ENCODE data around the gene RPL15. TPM values are rescaled to one million over a fixed set of nuclear protein-coding genes. Genes with fewer than 3 reads are reported as not detected.

Gene RPL15
- total RNA-seq, 1 experiment from 2014 or later: 864 TPM

DNA sequence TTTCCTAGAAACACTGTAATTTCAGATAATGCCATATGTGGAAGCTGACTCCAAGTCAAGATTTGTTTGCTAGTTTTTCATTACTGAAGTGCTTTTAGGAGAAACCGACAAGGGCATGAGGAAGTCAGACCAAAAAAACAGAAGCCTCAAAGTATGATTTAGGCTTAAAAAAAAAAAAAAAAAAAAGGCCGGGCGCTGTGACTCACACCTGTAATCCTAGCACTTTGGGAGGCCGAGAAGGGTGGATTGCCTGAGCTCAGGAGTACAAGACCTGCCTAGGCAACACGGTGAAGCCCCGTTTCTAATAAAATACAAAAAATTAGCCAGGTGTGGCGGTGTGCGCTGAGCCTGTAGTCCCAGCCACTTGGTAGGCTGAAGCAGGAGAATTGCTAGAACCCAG is 11.6 kb downstream of the RPL15 start:
- ChIA-PET CTCF (no interaction called here), POLR2A (interaction anchor here (0.7 kb wide), 1 partner anchor 10 kb away, joined by 13 read pairs; no protein-coding TSS in a partner anchor)
- DNase-seq (ENCODE audit: low read depth, low spot score) (no peak), ATAC-seq (no peak)
- H3K27ac ChIP-seq (ENCODE audit: low read length): no peak overlapping the region
- TF ChIP-seq, protein P1, sequence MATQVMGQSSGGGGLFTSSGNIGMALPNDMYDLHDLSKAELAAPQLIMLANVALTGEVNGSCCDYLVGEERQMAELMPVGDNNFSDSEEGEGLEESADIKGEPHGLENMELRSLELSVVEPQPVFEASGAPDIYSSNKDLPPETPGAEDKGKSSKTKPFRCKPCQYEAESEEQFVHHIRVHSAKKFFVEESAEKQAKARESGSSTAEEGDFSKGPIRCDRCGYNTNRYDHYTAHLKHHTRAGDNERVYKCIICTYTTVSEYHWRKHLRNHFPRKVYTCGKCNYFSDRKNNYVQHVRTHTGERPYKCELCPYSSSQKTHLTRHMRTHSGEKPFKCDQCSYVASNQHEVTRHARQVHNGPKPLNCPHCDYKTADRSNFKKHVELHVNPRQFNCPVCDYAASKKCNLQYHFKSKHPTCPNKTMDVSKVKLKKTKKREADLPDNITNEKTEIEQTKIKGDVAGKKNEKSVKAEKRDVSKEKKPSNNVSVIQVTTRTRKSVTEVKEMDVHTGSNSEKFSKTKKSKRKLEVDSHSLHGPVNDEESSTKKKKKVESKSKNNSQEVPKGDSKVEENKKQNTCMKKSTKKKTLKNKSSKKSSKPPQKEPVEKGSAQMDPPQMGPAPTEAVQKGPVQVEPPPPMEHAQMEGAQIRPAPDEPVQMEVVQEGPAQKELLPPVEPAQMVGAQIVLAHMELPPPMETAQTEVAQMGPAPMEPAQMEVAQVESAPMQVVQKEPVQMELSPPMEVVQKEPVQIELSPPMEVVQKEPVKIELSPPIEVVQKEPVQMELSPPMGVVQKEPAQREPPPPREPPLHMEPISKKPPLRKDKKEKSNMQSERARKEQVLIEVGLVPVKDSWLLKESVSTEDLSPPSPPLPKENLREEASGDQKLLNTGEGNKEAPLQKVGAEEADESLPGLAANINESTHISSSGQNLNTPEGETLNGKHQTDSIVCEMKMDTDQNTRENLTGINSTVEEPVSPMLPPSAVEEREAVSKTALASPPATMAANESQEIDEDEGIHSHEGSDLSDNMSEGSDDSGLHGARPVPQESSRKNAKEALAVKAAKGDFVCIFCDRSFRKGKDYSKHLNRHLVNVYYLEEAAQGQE (IDR thresholded peaks at IDR 0.05; ENCODE audit: insufficient read depth in 1 of 2, low read depth in 2 of 2, low read length in 1 of 2): no peak
- TF ChIP-seq, protein P2, sequence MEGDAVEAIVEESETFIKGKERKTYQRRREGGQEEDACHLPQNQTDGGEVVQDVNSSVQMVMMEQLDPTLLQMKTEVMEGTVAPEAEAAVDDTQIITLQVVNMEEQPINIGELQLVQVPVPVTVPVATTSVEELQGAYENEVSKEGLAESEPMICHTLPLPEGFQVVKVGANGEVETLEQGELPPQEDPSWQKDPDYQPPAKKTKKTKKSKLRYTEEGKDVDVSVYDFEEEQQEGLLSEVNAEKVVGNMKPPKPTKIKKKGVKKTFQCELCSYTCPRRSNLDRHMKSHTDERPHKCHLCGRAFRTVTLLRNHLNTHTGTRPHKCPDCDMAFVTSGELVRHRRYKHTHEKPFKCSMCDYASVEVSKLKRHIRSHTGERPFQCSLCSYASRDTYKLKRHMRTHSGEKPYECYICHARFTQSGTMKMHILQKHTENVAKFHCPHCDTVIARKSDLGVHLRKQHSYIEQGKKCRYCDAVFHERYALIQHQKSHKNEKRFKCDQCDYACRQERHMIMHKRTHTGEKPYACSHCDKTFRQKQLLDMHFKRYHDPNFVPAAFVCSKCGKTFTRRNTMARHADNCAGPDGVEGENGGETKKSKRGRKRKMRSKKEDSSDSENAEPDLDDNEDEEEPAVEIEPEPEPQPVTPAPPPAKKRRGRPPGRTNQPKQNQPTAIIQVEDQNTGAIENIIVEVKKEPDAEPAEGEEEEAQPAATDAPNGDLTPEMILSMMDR (IDR thresholded peaks at IDR 0.05): no peak
- TF ChIP-seq SIN3A (IDR thresholded peaks at IDR 0.05; ENCODE audit: borderline replicate concordance, insufficient read depth, low read depth, low read length) (no peak), POLR2AphosphoS5 (IDR thresholded peaks at IDR 0.05; ENCODE audit: low read depth, low read length) (no peak), TCF7L2 (IDR thresholded peaks at IDR 0.05; ENCODE audit: low read depth, low read length) (no peak)
- no peaks in the 10 kb centered on the region for H3K4me1 ChIP-seq (ENCODE audit: control insufficient read depth, insufficient read depth, low read length)
- no TSS peak for BruUV-seq (replicated peaks)
- no peaks in the 10 kb centered on the region for H3K27me3 ChIP-seq (ENCODE audit: control insufficient read depth, insufficient read depth, low read length)
- no peaks in the 10 kb centered on the region for H3K36me3 ChIP-seq (ENCODE audit: control insufficient read depth, insufficient read depth, low read length)
- intact Hi-C loops (cut with micrococcal nuclease; ENCODE audit: unreplicated experiment) (no loop called here), in situ Hi-C loops (cut with HindIII; ENCODE audit: low pct_unique_long_range_greater_than_20kb, low sequenced_read_pairs) (no loop called here)
- no peak overlapping the region for H3K4me3 ChIP-seq (ENCODE audit: low read depth in 2 of 2, low read length in 2 of 2)
- no peaks in the 10 kb centered on the region for H3K9me3 ChIP-seq (ENCODE audit: control insufficient read depth, insufficient read depth, low read depth, low read length)

DNA sequence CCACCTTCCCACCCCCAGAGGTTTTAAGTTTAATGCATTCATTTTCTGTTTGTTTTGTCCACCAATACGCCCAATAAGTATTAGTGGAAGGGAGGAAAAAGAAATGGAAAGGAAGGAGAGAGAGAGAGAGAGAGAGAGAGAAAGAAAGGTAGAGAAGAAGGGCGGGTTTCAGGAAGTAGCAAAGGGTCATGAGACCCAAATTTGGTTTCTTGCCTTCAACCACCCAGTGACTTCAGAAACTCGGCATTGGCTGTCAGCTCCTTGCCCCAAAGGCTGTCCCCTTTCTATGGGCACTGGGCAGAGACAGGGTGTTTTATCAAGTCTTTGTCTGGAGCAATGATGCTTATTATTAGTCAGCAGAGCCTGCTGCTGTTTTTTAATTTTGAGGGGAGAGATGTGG is 14.7 kb downstream of the RPL15 start:
- Histone ChIP-seq H3K27ac (ENCODE audit: low read length) (no peak overlapping the region), H3K9me3 (ENCODE audit: control insufficient read depth, insufficient read depth, low read depth, low read length) (no peaks in the 10 kb centered on the region), H3K4me1 (ENCODE audit: control insufficient read depth, insufficient read depth, low read length) (no peaks in the 10 kb centered on the region), H3K4me3 (ENCODE audit: low read depth in 2 of 2, low read length in 2 of 2) (no peak overlapping the region), H3K36me3 (ENCODE audit: control insufficient read depth, insufficient read depth, low read length) (no peaks in the 10 kb centered on the region), H3K27me3 (ENCODE audit: control insufficient read depth, insufficient read depth, low read length) (no peaks in the 10 kb centered on the region)
- CTCF ChIA-PET: no interaction called here
- TF ChIP-seq POLR2AphosphoS5 (IDR thresholded peaks at IDR 0.05; ENCODE audit: low read depth, low read length) (no peak), TCF7L2 (IDR thresholded peaks at IDR 0.05; ENCODE audit: low read depth, low read length) (no peak), SIN3A (IDR thresholded peaks at IDR 0.05; ENCODE audit: borderline replicate concordance, insufficient read depth, low read depth, low read length) (no peak)
- TF ChIP-seq, protein P1 (IDR thresholded peaks at IDR 0.05; ENCODE audit: insufficient read depth in 1 of 2, low read depth in 2 of 2, low read length in 1 of 2): no peak
- TF ChIP-seq, protein P2 (IDR thresholded peaks at IDR 0.05): no peak
- POLR2A ChIA-PET: no interaction called here
- ATAC-seq: no peak
- in situ Hi-C loops (cut with HindIII; ENCODE audit: low pct_unique_long_range_greater_than_20kb, low sequenced_read_pairs) (no loop called here), intact Hi-C loops (cut with micrococcal nuclease; ENCODE audit: unreplicated experiment) (no loop called here)
- DNase-seq (ENCODE audit: low read depth, low spot score): no peak
- no TSS peak for BruUV-seq (replicated peaks)

Data from Panc1 (cell line).